Caco-2 (cell line): ENCODE measurements around the gene LPAR3. TPM values are rescaled to one million over a fixed set of nuclear protein-coding genes. Genes with fewer than 3 reads are reported as not detected.

Experiments
- BruUV-seq: library from RNA; stranded (reverse); fragments of 400-500 nt; replicated peaks from 2 replicates; lab custom pipeline; 2021; lab: Mats Ljungman, UMichigan
- CTCF ChIA-PET: fragments of 300-600 bp; sonication (Branson Sonifier 250); formaldehyde crosslinking; loops from one replicate; lab custom pipeline; 2022; ENCODE audit warnings: antibody characterized with exemption; lab: Charles Lee
- POLR2A ChIA-PET: fragments of 300-600 bp; sonication (Branson Sonifier 250); formaldehyde crosslinking; loops from one replicate; lab custom pipeline; 2022; ENCODE audit warnings: antibody characterized with exemption; lab: Charles Lee
- DNase-seq, 2 experiments: peaks; one replicate each; pipeline versions ENCODE4 v3.0.0 to v3.0.0-alpha.2; 2020 to 2022
- H3K27me3 ChIP-seq: replicated peaks from 2 replicates; pipeline ENCODE4 v1.6.0; 2011; ENCODE audit warnings: low read length; ENCODE audit not compliant: control insufficient read depth, insufficient read depth
- H3K36me3 ChIP-seq: 2 replicates; pipeline ENCODE4 v1.5.1; 2011; ENCODE audit warnings: low read length; ENCODE audit not compliant: control insufficient read depth, insufficient read depth
- H3K4me1 ChIP-seq: fragments of 250-450 bp; sonication (Bioruptor Pico); 2 replicates; pipeline ENCODE4 v1.5.1; 2020; ENCODE audit warnings: mild to moderate bottlenecking
- H3K4me3 ChIP-seq: 2 replicates; pipeline ENCODE4 v1.5.1; 2011; ENCODE audit warnings: low read depth, mild to moderate bottlenecking, control low read depth, low read length
- H3K9me3 ChIP-seq: fragments of 250-450 bp; sonication (Bioruptor Pico); 2 replicates; pipeline ENCODE4 v1.5.1; 2020; ENCODE audit warnings: mild to moderate bottlenecking, moderate library complexity
- H3K27ac Mint-ChIP-seq: one replicate; pipeline ENCODE4 v1.8.0; 2022; ENCODE audit warnings: mixed read lengths; ENCODE audit not compliant: unreplicated experiment
- H3K27me3 Mint-ChIP-seq: one replicate; pipeline ENCODE4 v1.8.0; 2022; ENCODE audit warnings: mixed read lengths; ENCODE audit not compliant: insufficient read depth, unreplicated experiment
- H3K36me3 Mint-ChIP-seq: one replicate; pipeline ENCODE4 v1.8.0; 2022; ENCODE audit warnings: mild to moderate bottlenecking, mixed read lengths; ENCODE audit not compliant: insufficient read depth, unreplicated experiment
- H3K4me1 Mint-ChIP-seq: one replicate; pipeline ENCODE4 v1.8.0; 2022; ENCODE audit warnings: low read depth, mixed read lengths; ENCODE audit not compliant: unreplicated experiment
- H3K4me3 Mint-ChIP-seq: one replicate; pipeline ENCODE4 v1.8.0; 2022; ENCODE audit warnings: mild to moderate bottlenecking, moderate library complexity, mixed read lengths; ENCODE audit not compliant: unreplicated experiment
- H3K9me3 Mint-ChIP-seq: one replicate; pipeline ENCODE4 v1.8.0; 2022; ENCODE audit warnings: mixed read lengths; ENCODE audit not compliant: unreplicated experiment
- CTCF ChIP-seq, 2 experiments: fragments of 200-600 bp in 1 of 2; IDR thresholded peaks; 1 replicate in 1 of 2; 2 replicates in 1 of 2; pipeline versions ENCODE4 v1.5.1 to v1.8.0; 2011 to 2022; ENCODE audit warnings: antibody characterized with exemption in 1 of 2, control low read depth in 1 of 2, inconsistent platforms in 1 of 2, low read depth in 1 of 2, low read length in 1 of 2, mild to moderate bottlenecking in 1 of 2, moderate library complexity in 1 of 2; ENCODE audit not compliant: insufficient read depth in 1 of 2, severe bottlenecking in 1 of 2, unreplicated experiment in 1 of 2
- intact Hi-C: fragments of 100-400 bp; cut with micrococcal nuclease; formaldehyde crosslinking; loops from one replicate; pipeline ENCODE4 v1.10.0; 2022; ENCODE audit not compliant: unreplicated experiment
- total RNA-seq: library from RNA; stranded (reverse); gene quantifications from 2 replicates; pipeline ENCODE4 v1.2.3, GENCODE V29; 2022

Gene LPAR3
- total RNA-seq, 1 experiment from 2014 or later, result not detected

- no peak for TF ChIP-seq CTCF (IDR thresholded peaks at IDR 0.05; ENCODE audit: insufficient read depth in 1 of 2, low read depth in 1 of 2, low read length in 1 of 2, severe bottlenecking in 1 of 2, unreplicated experiment in 1 of 2)
- no peaks in the 10 kb centered on the region for H3K9me3 ChIP-seq
- no peak overlapping the region for H3K27ac Mint-ChIP-seq
- CTCF ChIA-PET, result no interaction called here
- no peaks in the 10 kb centered on the region for H3K36me3 ChIP-seq
- peaks cover 5% of the 10 kb centered on the region for H3K4me1 Mint-ChIP-seq
- intact Hi-C loops, result no loop called here
- no peak overlapping the region for H3K4me3 ChIP-seq
- H3K36me3 Mint-ChIP-seq, result no peaks in the 10 kb centered on the region
- BruUV-seq, result no TSS peak
- no peak overlapping the region for H3K4me3 Mint-ChIP-seq
- no peaks in the 10 kb centered on the region for H3K9me3 Mint-ChIP-seq
- no peaks in the 10 kb centered on the region for H3K4me1 ChIP-seq
- H3K27me3 ChIP-seq, result no peaks in the 10 kb centered on the region
- DNase-seq, result no peak
- peaks cover 14% of the 10 kb centered on the region for H3K27me3 Mint-ChIP-seq
- POLR2A ChIA-PET, result no interaction called here
Observed at GRCh38 chr1:84839544-84839943, 53.5 kb downstream of the LPAR3 start.

DNA sequence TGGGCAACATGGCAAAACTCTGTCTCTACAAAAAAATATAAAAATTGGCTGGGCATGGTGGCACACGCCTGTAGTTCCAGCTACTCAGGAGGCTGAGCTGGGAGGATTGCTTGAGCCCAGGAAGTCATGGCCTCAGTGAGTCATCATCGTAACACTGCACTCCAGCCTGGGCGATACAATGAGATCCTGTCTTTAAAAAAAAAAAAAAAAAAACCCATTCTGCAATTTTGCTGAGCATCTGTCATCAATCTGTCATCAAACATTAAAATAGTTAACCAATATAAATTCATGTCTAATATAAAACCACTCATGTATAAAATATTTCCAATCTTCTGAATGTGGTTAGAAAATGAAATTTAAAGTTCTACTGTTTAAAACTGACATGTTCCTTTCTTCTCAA lies 56.9 kb downstream of the LPAR3 start:
- Histone ChIP-seq H3K9me3 (no peaks in the 10 kb centered on the region), H3K36me3 (no peaks in the 10 kb centered on the region), H3K4me1 (no peaks in the 10 kb centered on the region), H3K4me3 (no peak overlapping the region), H3K27me3 (no peaks in the 10 kb centered on the region)
- no peaks in the 10 kb centered on the region for H3K36me3 Mint-ChIP-seq
- intact Hi-C loops, result no loop called here
- H3K27me3 Mint-ChIP-seq, result peaks cover 8% of the 10 kb centered on the region
- no peak overlapping the region for H3K4me3 Mint-ChIP-seq
- no peaks in the 10 kb centered on the region for H3K9me3 Mint-ChIP-seq
- no peak for TF ChIP-seq CTCF (IDR thresholded peaks at IDR 0.05; ENCODE audit: insufficient read depth in 1 of 2, low read depth in 1 of 2, low read length in 1 of 2, severe bottlenecking in 1 of 2, unreplicated experiment in 1 of 2)
- peaks cover 5% of the 10 kb centered on the region for H3K4me1 Mint-ChIP-seq
- POLR2A ChIA-PET, result no interaction called here
- no peak overlapping the region for H3K27ac Mint-ChIP-seq
- CTCF ChIA-PET, result interaction anchor here (0.7 kb wide), 1 partner anchor 47 kb away, joined by 6 read pairs; no protein-coding TSS in a partner anchor
- no TSS peak for BruUV-seq
- DNase-seq, result no peak

DNA sequence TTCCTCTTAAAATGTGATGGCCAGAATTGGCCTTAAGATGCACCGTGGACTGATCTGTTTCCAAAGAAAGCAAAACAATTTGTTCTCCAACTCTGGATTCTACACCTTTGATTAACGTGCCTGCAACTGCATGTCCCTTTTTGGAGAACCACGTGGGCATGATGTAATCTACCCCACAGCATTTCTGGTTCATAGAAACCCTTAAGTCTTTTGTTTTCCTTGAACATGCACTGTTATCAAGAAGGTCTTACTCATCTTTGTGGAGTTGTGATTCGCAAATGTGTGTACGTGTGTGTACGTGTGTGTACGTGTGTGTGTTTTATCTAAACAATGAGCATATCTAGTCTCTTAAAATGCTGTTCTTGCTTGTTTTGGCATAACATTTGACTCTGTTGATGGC lies 57.8 kb downstream of the LPAR3 start:
- Histone ChIP-seq H3K4me3 (no peak overlapping the region), H3K9me3 (no peaks in the 10 kb centered on the region), H3K36me3 (no peaks in the 10 kb centered on the region), H3K4me1 (no peaks in the 10 kb centered on the region), H3K27me3 (no peaks in the 10 kb centered on the region)
- no peak for TF ChIP-seq CTCF (IDR thresholded peaks at IDR 0.05; ENCODE audit: insufficient read depth in 1 of 2, low read depth in 1 of 2, low read length in 1 of 2, severe bottlenecking in 1 of 2, unreplicated experiment in 1 of 2)
- H3K4me3 Mint-ChIP-seq, result no peak overlapping the region
- ChIA-PET POLR2A (no interaction called here), CTCF (no interaction called here)
- no peaks in the 10 kb centered on the region for H3K9me3 Mint-ChIP-seq
- DNase-seq, result no peak
- intact Hi-C loops, result no loop called here
- BruUV-seq, result no TSS peak
- H3K4me1 Mint-ChIP-seq, result peaks cover 5% of the 10 kb centered on the region
- H3K27me3 Mint-ChIP-seq, result peaks cover 11% of the 10 kb centered on the region
- H3K36me3 Mint-ChIP-seq, result no peaks in the 10 kb centered on the region
- no peak overlapping the region for H3K27ac Mint-ChIP-seq
